Measurements from ENCODE around the gene EDN2.

EDN2 gene

DNA sequence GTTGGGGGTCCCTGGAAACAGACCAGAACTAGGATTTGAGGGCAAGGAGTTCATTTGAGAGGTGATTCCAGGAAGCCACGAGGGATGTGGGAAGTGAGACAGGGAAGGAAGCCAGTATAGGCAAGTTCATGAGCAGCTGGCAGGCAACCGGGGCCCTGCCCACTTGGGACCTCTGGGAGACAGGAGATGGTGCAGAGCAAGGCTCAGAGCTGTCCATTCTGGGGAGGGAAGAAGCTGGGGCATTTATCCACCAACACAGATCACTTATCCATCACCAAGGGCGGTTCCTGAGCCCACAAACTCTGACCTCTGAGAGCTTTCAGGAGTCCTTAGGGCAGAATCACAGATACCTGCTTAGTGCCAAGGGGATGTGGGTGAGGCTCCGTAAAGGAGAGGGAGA is 16.8 kb downstream of the EDN2 start:
- no peaks in the 10 kb centered on the region for H3K27me3 ChIP-seq
- TF ChIP-seq, protein P1, sequence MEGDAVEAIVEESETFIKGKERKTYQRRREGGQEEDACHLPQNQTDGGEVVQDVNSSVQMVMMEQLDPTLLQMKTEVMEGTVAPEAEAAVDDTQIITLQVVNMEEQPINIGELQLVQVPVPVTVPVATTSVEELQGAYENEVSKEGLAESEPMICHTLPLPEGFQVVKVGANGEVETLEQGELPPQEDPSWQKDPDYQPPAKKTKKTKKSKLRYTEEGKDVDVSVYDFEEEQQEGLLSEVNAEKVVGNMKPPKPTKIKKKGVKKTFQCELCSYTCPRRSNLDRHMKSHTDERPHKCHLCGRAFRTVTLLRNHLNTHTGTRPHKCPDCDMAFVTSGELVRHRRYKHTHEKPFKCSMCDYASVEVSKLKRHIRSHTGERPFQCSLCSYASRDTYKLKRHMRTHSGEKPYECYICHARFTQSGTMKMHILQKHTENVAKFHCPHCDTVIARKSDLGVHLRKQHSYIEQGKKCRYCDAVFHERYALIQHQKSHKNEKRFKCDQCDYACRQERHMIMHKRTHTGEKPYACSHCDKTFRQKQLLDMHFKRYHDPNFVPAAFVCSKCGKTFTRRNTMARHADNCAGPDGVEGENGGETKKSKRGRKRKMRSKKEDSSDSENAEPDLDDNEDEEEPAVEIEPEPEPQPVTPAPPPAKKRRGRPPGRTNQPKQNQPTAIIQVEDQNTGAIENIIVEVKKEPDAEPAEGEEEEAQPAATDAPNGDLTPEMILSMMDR (IDR thresholded peaks at IDR 0.05) = no peak
- no peak overlapping the region for H3K27ac ChIP-seq
- H3K9me3 ChIP-seq = no peaks in the 10 kb centered on the region
- H3K4me3 ChIP-seq (ENCODE audit: low read depth in 1 of 2, low read length in 1 of 2) = no peak overlapping the region
- H3K4me1 ChIP-seq (ENCODE audit: control insufficient read depth in 1 of 2, insufficient read depth in 1 of 2, low read depth in 1 of 2, low read length in 1 of 2) = no peaks in the 10 kb centered on the region
- H3K36me3 ChIP-seq = no peaks in the 10 kb centered on the region

DNA sequence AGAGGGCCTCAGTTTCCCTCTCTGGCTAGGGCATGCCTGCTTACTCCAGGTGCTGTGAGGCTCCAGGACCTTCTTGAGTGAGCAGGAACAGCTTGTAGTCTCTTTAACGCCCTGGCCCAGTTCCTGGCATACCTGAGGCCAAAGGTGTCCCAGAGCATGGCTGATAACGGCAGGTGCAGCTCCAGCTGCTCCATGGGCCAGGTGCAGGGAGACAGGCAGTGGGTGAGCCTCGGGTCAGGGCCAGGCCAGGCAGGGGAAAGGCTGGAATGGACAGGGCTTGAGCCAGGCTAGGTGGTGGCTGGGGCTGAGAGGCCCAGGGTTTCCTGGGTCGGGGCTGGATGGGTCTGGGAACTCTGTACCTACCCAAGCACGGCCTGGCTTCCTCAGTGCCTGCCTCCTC is 18.3 kb downstream of the EDN2 start:
- Histone ChIP-seq H3K9me3 (no peaks in the 10 kb centered on the region), H3K4me3 (ENCODE audit: low read depth in 1 of 2, low read length in 1 of 2) (no peak overlapping the region), H3K27me3 (no peaks in the 10 kb centered on the region), H3K27ac (no peak overlapping the region), H3K36me3 (no peaks in the 10 kb centered on the region), H3K4me1 (ENCODE audit: control insufficient read depth in 1 of 2, insufficient read depth in 1 of 2, low read depth in 1 of 2, low read length in 1 of 2) (no peaks in the 10 kb centered on the region)
- TF ChIP-seq, protein P1 (IDR thresholded peaks at IDR 0.05) = no peak

GRCh38 chr1:41465741-41466140 is 18.7 kb downstream of the EDN2 start:
- TF ChIP-seq, protein P1 (IDR thresholded peaks at IDR 0.05) = no peak
- Histone ChIP-seq H3K4me1 (ENCODE audit: control insufficient read depth in 1 of 2, insufficient read depth in 1 of 2, low read depth in 1 of 2, low read length in 1 of 2) (no peaks in the 10 kb centered on the region), H3K27me3 (no peaks in the 10 kb centered on the region), H3K27ac (no peak overlapping the region), H3K36me3 (no peaks in the 10 kb centered on the region), H3K4me3 (ENCODE audit: low read depth in 1 of 2, low read length in 1 of 2) (no peak overlapping the region), H3K9me3 (no peaks in the 10 kb centered on the region)

- no peaks in the 10 kb centered on the region for H3K4me1 ChIP-seq (ENCODE audit: control insufficient read depth in 1 of 2, insufficient read depth in 1 of 2, low read depth in 1 of 2, low read length in 1 of 2)
- TF ChIP-seq, protein P1 (IDR thresholded peaks at IDR 0.05) = no peak
- H3K27me3 ChIP-seq = no peaks in the 10 kb centered on the region
- no peak overlapping the region for H3K4me3 ChIP-seq (ENCODE audit: low read depth in 1 of 2, low read length in 1 of 2)
- H3K36me3 ChIP-seq = no peaks in the 10 kb centered on the region
- no peaks in the 10 kb centered on the region for H3K9me3 ChIP-seq
- no peak overlapping the region for H3K27ac ChIP-seq
Measured at GRCh38 chr1:41464885-41465284, 19.6 kb downstream of the EDN2 start.

- Histone ChIP-seq H3K27ac (no peak overlapping the region), H3K4me3 (ENCODE audit: low read depth in 1 of 2, low read length in 1 of 2) (no peak overlapping the region), H3K9me3 (no peaks in the 10 kb centered on the region), H3K4me1 (ENCODE audit: control insufficient read depth in 1 of 2, insufficient read depth in 1 of 2, low read depth in 1 of 2, low read length in 1 of 2) (no peaks in the 10 kb centered on the region), H3K27me3 (no peaks in the 10 kb centered on the region), H3K36me3 (no peaks in the 10 kb centered on the region)
- TF ChIP-seq, protein P1 (IDR thresholded peaks at IDR 0.05) = no peak
Measured at GRCh38 chr1:41463516-41463915, 21.0 kb downstream of the EDN2 start.

- Histone ChIP-seq H3K36me3 (no peaks in the 10 kb centered on the region), H3K4me1 (ENCODE audit: control insufficient read depth in 1 of 2, insufficient read depth in 1 of 2, low read depth in 1 of 2, low read length in 1 of 2) (no peaks in the 10 kb centered on the region), H3K27ac (no peak overlapping the region), H3K4me3 (ENCODE audit: low read depth in 1 of 2, low read length in 1 of 2) (no peak overlapping the region), H3K27me3 (no peaks in the 10 kb centered on the region), H3K9me3 (no peaks in the 10 kb centered on the region)
- TF ChIP-seq, protein P1 (IDR thresholded peaks at IDR 0.05) = no peak
Measured at GRCh38 chr1:41462680-41463004, 21.8 kb downstream of the EDN2 start.
